Osteocyte (in vitro differentiated cells): Measurements from ENCODE around the gene EXOSC10. TPM values are rescaled to one million over a fixed set of nuclear protein-coding genes. Genes with fewer than 3 reads are reported as not detected.
A peak's percentile ranks its signal among the peaks of the same experiment; 100 is the strongest.

Source experiments
- DNase-seq: peaks from one replicate; pipeline ENCODE4 v3.0.0; 2021; ENCODE audit warnings: mixed read lengths; ENCODE audit not compliant: unreplicated experiment; ENCODE audit errors: extremely low spot score
- H3K27ac Mint-ChIP-seq: one replicate; pipeline ENCODE4 v1.8.0; 2021; ENCODE audit warnings: mild to moderate bottlenecking, mixed read lengths; ENCODE audit not compliant: unreplicated experiment
- H3K27me3 Mint-ChIP-seq: one replicate; pipeline ENCODE4 v1.8.0; 2021; ENCODE audit warnings: mixed read lengths; ENCODE audit not compliant: unreplicated experiment
- H3K36me3 Mint-ChIP-seq: one replicate; pipeline ENCODE4 v1.8.0; 2021; ENCODE audit warnings: mixed read lengths; ENCODE audit not compliant: unreplicated experiment
- H3K4me1 Mint-ChIP-seq: one replicate; pipeline ENCODE4 v1.8.0; 2021; ENCODE audit warnings: mixed read lengths; ENCODE audit not compliant: unreplicated experiment
- H3K4me3 Mint-ChIP-seq: one replicate; pipeline ENCODE4 v1.8.0; 2021; ENCODE audit warnings: mild to moderate bottlenecking, moderate library complexity, mixed read lengths; ENCODE audit not compliant: unreplicated experiment
- H3K9me3 Mint-ChIP-seq: one replicate; pipeline ENCODE4 v1.8.0; 2021; ENCODE audit warnings: mixed read lengths; ENCODE audit not compliant: unreplicated experiment
- total RNA-seq: library from RNA; stranded (reverse); gene quantifications from 2 replicates; pipeline ENCODE4 v1.2.1, GENCODE V29; 2021
- TF ChIP-seq, protein P1 (sequence below): fragments of 200-600 bp; sonication (generic); IDR thresholded peaks from 2 replicates; pipeline ENCODE4 v1.5.0; 2021; ENCODE audit warnings: antibody characterized with exemption, mild to moderate bottlenecking, moderate library complexity

EXOSC10 gene
- total RNA-seq, 1 donor from 2014 or later, result 66.1 TPM

DNA sequence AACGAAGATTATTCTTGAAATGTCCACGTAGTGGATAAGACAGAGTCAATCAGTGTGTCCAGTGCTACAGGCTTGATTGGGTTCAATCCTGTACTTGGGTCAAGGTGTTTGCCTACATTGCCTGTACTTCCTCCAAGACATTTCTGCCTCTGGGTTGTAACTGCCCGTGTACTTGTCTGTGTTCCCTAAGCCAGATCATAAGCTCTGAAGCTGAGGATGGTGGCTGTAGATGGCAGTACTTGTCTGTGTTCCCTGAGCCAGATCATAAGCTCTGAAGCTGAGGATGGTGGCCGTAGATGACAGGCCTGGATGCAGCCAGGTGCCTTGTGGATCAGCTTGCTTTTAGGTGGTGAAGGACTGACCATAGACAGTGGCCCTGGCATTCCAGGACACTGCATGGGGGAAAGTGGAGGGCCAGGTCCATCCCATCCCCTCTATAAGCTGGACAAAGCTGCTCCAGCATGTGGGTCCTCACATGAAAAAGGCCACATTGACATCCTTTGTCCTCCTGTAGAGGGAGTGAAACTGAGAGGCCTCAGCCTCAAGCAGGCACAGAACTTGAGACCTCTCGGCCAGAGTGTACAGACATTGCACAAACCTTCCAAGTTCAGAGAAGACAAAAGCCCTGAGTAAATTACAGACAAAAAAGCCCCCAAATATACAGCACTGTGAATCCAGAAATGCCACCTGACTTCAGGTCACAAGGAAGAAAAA, 37.9 kb downstream of the EXOSC10 start:
- Mint-ChIP-seq H3K36me3 (peaks cover 24% of the 10 kb centered on the region), H3K4me3 (no peak overlapping the region), H3K9me3 (no peaks in the 10 kb centered on the region), H3K4me1 (peaks cover 16% of the 10 kb centered on the region), H3K27me3 (no peaks in the 10 kb centered on the region), H3K27ac (peak overlapping the region; percentile 50)
- TF ChIP-seq, protein P1, sequence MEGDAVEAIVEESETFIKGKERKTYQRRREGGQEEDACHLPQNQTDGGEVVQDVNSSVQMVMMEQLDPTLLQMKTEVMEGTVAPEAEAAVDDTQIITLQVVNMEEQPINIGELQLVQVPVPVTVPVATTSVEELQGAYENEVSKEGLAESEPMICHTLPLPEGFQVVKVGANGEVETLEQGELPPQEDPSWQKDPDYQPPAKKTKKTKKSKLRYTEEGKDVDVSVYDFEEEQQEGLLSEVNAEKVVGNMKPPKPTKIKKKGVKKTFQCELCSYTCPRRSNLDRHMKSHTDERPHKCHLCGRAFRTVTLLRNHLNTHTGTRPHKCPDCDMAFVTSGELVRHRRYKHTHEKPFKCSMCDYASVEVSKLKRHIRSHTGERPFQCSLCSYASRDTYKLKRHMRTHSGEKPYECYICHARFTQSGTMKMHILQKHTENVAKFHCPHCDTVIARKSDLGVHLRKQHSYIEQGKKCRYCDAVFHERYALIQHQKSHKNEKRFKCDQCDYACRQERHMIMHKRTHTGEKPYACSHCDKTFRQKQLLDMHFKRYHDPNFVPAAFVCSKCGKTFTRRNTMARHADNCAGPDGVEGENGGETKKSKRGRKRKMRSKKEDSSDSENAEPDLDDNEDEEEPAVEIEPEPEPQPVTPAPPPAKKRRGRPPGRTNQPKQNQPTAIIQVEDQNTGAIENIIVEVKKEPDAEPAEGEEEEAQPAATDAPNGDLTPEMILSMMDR, result no peak
- DNase-seq, result no peak

DNA sequence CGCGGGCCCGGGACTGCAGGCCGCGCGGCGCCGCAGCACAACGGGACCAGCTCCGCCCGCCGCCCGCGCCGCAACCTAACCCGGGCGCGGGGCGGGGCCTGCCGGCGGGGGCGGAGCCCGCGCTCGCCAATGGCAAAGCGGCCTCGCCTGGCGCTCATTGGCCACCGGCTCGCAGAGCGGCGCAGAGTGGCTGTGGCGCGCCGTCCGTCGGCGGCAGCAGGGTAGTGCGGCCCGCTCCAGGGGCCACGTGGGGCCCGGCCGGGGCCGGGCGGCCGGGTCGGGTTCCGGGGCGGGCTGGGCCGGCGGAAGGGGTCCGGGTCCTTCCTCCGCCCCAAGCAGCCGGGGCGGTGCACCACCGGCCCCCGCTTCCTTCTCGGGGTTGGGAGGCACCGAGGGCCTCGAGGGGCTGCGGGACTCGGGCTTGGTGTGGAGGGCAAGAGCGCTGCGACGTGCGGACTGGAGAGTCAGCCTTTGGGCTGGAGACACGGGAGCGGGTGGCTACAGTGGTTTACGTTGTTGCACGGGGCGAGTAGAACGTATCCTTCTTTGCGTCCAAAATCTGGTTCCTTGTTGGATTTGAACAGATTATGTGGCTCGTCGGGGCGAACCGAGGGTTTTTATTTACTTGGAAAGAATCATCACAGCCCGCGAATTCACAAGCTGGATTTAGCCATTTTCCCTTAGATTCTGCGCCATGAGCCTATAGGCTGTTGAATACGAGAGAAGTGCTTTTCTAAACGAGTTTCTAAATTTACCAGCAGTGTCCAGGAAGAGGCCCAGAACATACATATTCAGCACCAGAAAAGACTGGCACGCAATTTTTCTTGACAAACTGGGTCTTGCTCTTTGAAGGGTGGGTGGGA, 39.5 kb downstream of the EXOSC10 start, which contains the start of gene SRM:
Gene SRM, minus strand, starts transcription at position 51 of the 863 bp plus-strand sequence. CDS start 75 bp downstream, outside the sequence.
- Mint-ChIP-seq H3K4me1 (peaks cover 16% of the 10 kb centered on the region), H3K27me3 (no peaks in the 10 kb centered on the region), H3K27ac (peak within 1 kb of the TSS; percentile 90), H3K36me3 (peaks cover 11% of the 10 kb centered on the region), H3K4me3 (peak within 1 kb of the TSS; percentile 94), H3K9me3 (no peaks in the 10 kb centered on the region)
- peak; percentile 95 for DNase-seq
- TF ChIP-seq, protein P1, result peak; percentile 64

DNA sequence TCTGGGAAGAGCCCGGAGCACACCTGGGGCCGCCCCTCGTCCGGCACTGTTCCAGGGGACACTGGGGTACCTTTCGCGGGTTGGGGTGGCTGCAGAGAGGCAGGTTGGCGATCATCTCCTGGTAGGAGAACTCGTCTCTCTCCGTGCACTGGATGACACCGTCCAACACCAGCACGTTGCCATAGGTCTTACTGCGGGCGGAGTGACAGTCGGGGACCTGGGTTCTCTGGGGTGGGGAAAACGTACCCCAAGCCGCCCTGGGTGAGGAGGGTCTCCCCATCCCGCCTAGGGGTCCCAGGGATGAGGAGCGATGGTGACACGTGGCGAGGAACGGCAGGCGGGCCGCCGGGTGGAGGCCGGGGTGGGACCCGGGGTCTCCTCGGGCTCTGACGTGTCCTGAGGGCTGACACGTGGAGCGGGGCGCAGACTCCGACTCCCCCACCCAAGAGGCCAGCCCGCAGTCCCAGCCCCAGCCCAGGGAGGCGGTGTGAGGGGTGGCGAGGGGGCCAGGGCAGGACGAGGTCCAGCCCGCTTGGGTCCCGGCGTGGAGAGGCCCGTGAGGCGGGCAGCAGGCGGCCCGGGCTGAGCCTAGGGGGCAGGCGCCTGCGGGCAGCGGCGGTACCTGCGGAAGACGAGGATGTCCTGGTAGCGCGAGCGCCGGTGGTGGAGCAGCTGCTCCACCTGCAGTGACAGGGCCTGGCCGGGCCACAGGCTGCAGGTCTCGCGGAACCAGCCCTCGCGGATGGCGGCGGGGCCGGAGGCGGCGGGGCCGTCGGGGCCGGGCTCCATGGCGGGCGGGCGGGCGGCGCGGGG, 40.3 kb downstream of the EXOSC10 start:
- DNase-seq, result no peak
- no peaks in the 10 kb centered on the region for H3K9me3 Mint-ChIP-seq
- H3K4me3 Mint-ChIP-seq, result peak overlapping the region; percentile 94
- TF ChIP-seq, protein P1, result no peak
- H3K4me1 Mint-ChIP-seq, result peaks cover 16% of the 10 kb centered on the region
- H3K36me3 Mint-ChIP-seq, result peaks cover 9% of the 10 kb centered on the region
- peak overlapping the region; percentile 77 for H3K27ac Mint-ChIP-seq
- no peaks in the 10 kb centered on the region for H3K27me3 Mint-ChIP-seq

DNA sequence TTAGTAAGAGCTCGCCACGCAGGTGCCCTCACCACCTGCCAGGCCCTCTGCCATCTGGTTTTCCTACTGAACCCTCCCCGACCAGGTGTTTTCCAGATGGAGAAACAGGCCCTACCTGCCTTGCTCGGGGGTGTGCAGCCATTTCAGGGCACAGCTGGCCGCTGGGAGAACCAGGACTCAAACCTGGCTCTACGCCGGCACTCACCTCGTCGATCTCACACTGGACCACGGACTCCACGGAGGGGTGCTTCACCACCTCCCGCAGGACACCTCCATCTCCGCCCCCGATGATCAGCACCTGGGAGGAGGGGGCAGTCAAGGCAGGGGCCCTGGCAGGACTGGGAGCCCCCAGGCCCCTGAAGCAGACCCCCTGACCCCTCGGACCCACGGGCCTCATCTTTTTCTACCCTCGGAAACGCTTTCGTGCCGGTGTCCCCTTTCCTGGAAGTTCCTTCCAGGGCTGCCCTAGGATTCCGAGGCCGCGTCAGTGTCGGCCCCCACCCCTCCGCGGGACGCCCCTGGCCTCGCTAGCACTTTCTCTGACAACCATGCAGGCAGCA, 41.0 kb downstream of the EXOSC10 start:
- Mint-ChIP-seq H3K27me3 (no peaks in the 10 kb centered on the region), H3K9me3 (no peaks in the 10 kb centered on the region), H3K4me3 (peak overlapping the region; percentile 94), H3K36me3 (peaks cover 11% of the 10 kb centered on the region), H3K27ac (peak overlapping the region; percentile 77), H3K4me1 (peaks cover 16% of the 10 kb centered on the region)
- TF ChIP-seq, protein P1, result no peak
- DNase-seq, result no peak
